WTC11 (cell line): Measurements from ENCODE around the gene OR1A2. TPM values are rescaled to one million over a fixed set of nuclear protein-coding genes. Genes with fewer than 3 reads are reported as not detected.

Experiments
- ATAC-seq: fragments of 200-7000 bp; cut with Tn5 transposase; 2 replicates; pipeline ENCODE4 v1.10.0; 2021; ENCODE audit warnings: mild to moderate bottlenecking, moderate library complexity
- CTCF ChIA-PET: fragments of 300-600 bp; sonication (Branson Sonifier 250); formaldehyde crosslinking; loops from one replicate; lab custom pipeline; 2021; ENCODE audit warnings: antibody characterized with exemption; lab: Charles Lee
- POLR2A ChIA-PET: fragments of 350-600 bp; sonication (Branson Sonifier 250); formaldehyde crosslinking; loops from one replicate; lab custom pipeline; 2021; ENCODE audit warnings: antibody characterized with exemption; lab: Charles Lee
- DNase-seq: peaks from one replicate; pipeline ENCODE4 v3.0.0; 2021; ENCODE audit warnings: low spot score
- H3K27ac Mint-ChIP-seq: 2 replicates; pipeline ENCODE4 v1.8.0; 2021; ENCODE audit warnings: mixed read lengths
- H3K27me3 Mint-ChIP-seq: 2 replicates; pipeline ENCODE4 v1.8.0; 2021; ENCODE audit warnings: low read depth, mild to moderate bottlenecking, moderate library complexity, mixed read lengths
- H3K36me3 Mint-ChIP-seq: 2 replicates; pipeline ENCODE4 v1.8.0; 2021; ENCODE audit warnings: mixed read lengths
- H3K4me1 Mint-ChIP-seq: 2 replicates; pipeline ENCODE4 v1.8.0; 2022; ENCODE audit warnings: mixed read lengths
- H3K4me3 Mint-ChIP-seq: 2 replicates; pipeline ENCODE4 v1.8.0; 2021; ENCODE audit warnings: mild to moderate bottlenecking, moderate library complexity, mixed read lengths
- H3K9me3 Mint-ChIP-seq: 2 replicates; pipeline ENCODE4 v1.8.0; 2021; ENCODE audit warnings: mixed read lengths
- ATF1 ChIP-seq: sonication (generic); formaldehyde crosslinking; IDR thresholded peaks from 2 replicates; pipeline ENCODE4 v1.8.1; 2023; ENCODE audit warnings: mild to moderate bottlenecking, moderate library complexity, missing genetic modification reagents
- GABPB1 ChIP-seq: sonication (generic); formaldehyde crosslinking; IDR thresholded peaks from 2 replicates; pipeline ENCODE4 v1.8.1; 2023; ENCODE audit warnings: mild to moderate bottlenecking, missing genetic modification reagents
- GTF2I ChIP-seq: fragments of 250-450 bp; sonication (Bioruptor Pico); conservative IDR thresholded peaks from 2 replicates; pipeline ENCODE4 v1.4.0; 2021; ENCODE audit warnings: mild to moderate bottlenecking
- JAZF1 ChIP-seq: fragments of 250-450 bp; sonication (Bioruptor Pico); IDR thresholded peaks from 2 replicates; pipeline ENCODE4 v1.9.0; 2021; ENCODE audit warnings: moderate library complexity, mild to moderate bottlenecking, inconsistent platforms
- OVOL2 ChIP-seq: fragments of 250-450 bp; sonication (Bioruptor Pico); IDR thresholded peaks from 2 replicates; pipeline ENCODE4 v1.9.0; 2021; ENCODE audit warnings: mild to moderate bottlenecking, borderline replicate concordance
- SMAD3 ChIP-seq: sonication (generic); formaldehyde crosslinking; IDR thresholded peaks from 2 replicates; pipeline ENCODE4 v1.8.0; 2022; ENCODE audit warnings: missing genetic modification reagents, mild to moderate bottlenecking, borderline replicate concordance
- SOX15 ChIP-seq: fragments of 250-450 bp; sonication (Bioruptor Pico); IDR thresholded peaks from 2 replicates; pipeline ENCODE4 v1.9.0; 2021; ENCODE audit warnings: mild to moderate bottlenecking
- SP1 ChIP-seq: sonication (generic); formaldehyde crosslinking; conservative IDR thresholded peaks from 2 replicates; pipeline ENCODE4 v1.8.1; 2022; ENCODE audit warnings: missing genetic modification reagents
- ZNF121 ChIP-seq: sonication (generic); formaldehyde crosslinking; IDR thresholded peaks from 2 replicates; pipeline ENCODE4 v1.8.0; 2023; ENCODE audit warnings: missing genetic modification reagents
- ZNF263 ChIP-seq: sonication (generic); formaldehyde crosslinking; IDR thresholded peaks from 2 replicates; pipeline ENCODE4 v1.8.1; 2022; ENCODE audit warnings: low read depth, mild to moderate bottlenecking, moderate library complexity, missing genetic modification reagents
- ZNF317 ChIP-seq: sonication (generic); formaldehyde crosslinking; IDR thresholded peaks from 2 replicates; pipeline ENCODE4 v1.8.1; 2023; ENCODE audit warnings: low read depth, mild to moderate bottlenecking, moderate library complexity, missing genetic modification reagents, borderline replicate concordance
- ZNF416 ChIP-seq: fragments of 250-450 bp; sonication (Bioruptor Pico); IDR thresholded peaks from 2 replicates; pipeline ENCODE4 v1.9.0; 2021; ENCODE audit warnings: mild to moderate bottlenecking, inconsistent platforms
- ZNF671 ChIP-seq: fragments of 250-450 bp; sonication (Bioruptor Pico); IDR thresholded peaks from 2 replicates; pipeline ENCODE4 v1.8.0; 2021; ENCODE audit warnings: mild to moderate bottlenecking
- total RNA-seq: library from RNA; stranded (reverse); gene quantifications from 3 replicates; pipeline ENCODE4 v1.2.3, GENCODE V29; 2021
- TF ChIP-seq, protein P1 (sequence below): sonication (generic); formaldehyde crosslinking; conservative IDR thresholded peaks from 2 replicates; pipeline ENCODE4 v1.8.1; 2023; ENCODE audit warnings: mild to moderate bottlenecking, low read depth, missing genetic modification reagents, moderate library complexity
- TF ChIP-seq, protein P2 (sequence below): fragments of 250-450 bp; sonication (Bioruptor Pico); IDR thresholded peaks from 2 replicates; pipeline ENCODE4 v1.9.0; 2021; ENCODE audit warnings: mild to moderate bottlenecking
- TF ChIP-seq, protein P3 (sequence below): sonication (generic); formaldehyde crosslinking; IDR thresholded peaks from 2 replicates; pipeline ENCODE4 v1.8.1; 2022; ENCODE audit warnings: missing genetic modification reagents, borderline replicate concordance
- TF ChIP-seq, protein P4 (sequence below): fragments of 250-450 bp; sonication (Bioruptor Pico); IDR thresholded peaks from 2 replicates; pipeline ENCODE4 v1.8.0; 2021; ENCODE audit warnings: mild to moderate bottlenecking
- TF ChIP-seq, protein P5 (sequence below): sonication (generic); formaldehyde crosslinking; IDR thresholded peaks from 2 replicates; pipeline ENCODE4 v1.8.0; 2022; ENCODE audit warnings: mild to moderate bottlenecking, missing genetic modification reagents
- TF ChIP-seq, protein P6 (sequence below): sonication (generic); formaldehyde crosslinking; IDR thresholded peaks from 2 replicates; pipeline ENCODE4 v1.8.1; 2023; ENCODE audit warnings: mild to moderate bottlenecking, missing genetic modification reagents, moderate library complexity
- TF ChIP-seq, protein P7 (sequence below): fragments of 250-450 bp; sonication (Bioruptor Pico); IDR thresholded peaks from 2 replicates; pipeline ENCODE4 v1.9.0; 2021; ENCODE audit warnings: mild to moderate bottlenecking, borderline replicate concordance
- TF ChIP-seq, protein P8 (sequence below): fragments of 200-600 bp; IDR thresholded peaks from 2 replicates; pipeline ENCODE4 v1.8.0; 2022; ENCODE audit warnings: antibody characterized with exemption

Gene OR1A2
- total RNA-seq, 1 experiment from 2014 or later, result not detected

DNA sequence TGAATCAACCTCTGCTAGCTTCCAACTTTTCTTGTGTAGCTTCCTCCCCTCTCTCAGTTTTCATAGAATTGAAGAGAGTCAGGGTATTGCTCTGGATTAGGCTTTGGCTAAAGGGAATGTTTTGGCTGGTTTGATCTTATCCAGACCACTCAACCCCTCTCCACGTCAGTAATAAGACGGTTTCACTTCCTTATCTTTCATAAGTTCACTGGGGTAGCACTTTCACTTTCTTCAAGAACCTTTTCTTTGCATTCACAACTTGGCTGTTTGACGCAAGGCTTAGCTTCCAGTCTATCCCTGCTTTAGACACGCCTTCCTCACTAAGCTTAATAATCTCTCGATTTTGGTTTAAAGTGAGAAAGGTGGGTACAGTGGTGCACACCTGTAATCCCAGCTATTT lies 29.7 kb upstream of the OR1A2 start:
- POLR2A ChIA-PET, result no interaction called here
- Mint-ChIP-seq H3K4me3 (no peak overlapping the region), H3K27me3 (no peaks in the 10 kb centered on the region; the same call in 1 of the 2 replicates), H3K9me3 (peaks cover 25% of the 10 kb centered on the region), H3K36me3 (peaks cover 25% of the 10 kb centered on the region), H3K4me1 (peaks cover 9% of the 10 kb centered on the region), H3K27ac (no peak overlapping the region)
- ATAC-seq (no peak), DNase-seq (no peak)
- TF ChIP-seq OVOL2 (CRISPR knock-in tag) (no peak), ATF1 (CRISPR knock-in tag) (no peak), SOX15 (CRISPR knock-in tag) (no peak), SMAD3 (CRISPR knock-in tag) (no peak), ZNF263 (CRISPR knock-in tag) (no peak), ZNF121 (CRISPR knock-in tag) (no peak), GTF2I (no peak), JAZF1 (CRISPR knock-in tag) (no peak)
- TF ChIP-seq, protein P1, sequence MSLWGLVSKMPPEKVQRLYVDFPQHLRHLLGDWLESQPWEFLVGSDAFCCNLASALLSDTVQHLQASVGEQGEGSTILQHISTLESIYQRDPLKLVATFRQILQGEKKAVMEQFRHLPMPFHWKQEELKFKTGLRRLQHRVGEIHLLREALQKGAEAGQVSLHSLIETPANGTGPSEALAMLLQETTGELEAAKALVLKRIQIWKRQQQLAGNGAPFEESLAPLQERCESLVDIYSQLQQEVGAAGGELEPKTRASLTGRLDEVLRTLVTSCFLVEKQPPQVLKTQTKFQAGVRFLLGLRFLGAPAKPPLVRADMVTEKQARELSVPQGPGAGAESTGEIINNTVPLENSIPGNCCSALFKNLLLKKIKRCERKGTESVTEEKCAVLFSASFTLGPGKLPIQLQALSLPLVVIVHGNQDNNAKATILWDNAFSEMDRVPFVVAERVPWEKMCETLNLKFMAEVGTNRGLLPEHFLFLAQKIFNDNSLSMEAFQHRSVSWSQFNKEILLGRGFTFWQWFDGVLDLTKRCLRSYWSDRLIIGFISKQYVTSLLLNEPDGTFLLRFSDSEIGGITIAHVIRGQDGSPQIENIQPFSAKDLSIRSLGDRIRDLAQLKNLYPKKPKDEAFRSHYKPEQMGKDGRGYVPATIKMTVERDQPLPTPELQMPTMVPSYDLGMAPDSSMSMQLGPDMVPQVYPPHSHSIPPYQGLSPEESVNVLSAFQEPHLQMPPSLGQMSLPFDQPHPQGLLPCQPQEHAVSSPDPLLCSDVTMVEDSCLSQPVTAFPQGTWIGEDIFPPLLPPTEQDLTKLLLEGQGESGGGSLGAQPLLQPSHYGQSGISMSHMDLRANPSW, result no peak
- TF ChIP-seq, protein P2, sequence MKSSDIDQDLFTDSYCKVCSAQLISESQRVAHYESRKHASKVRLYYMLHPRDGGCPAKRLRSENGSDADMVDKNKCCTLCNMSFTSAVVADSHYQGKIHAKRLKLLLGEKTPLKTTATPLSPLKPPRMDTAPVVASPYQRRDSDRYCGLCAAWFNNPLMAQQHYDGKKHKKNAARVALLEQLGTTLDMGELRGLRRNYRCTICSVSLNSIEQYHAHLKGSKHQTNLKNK (CRISPR knock-in tag), result no peak
- TF ChIP-seq, protein P3, sequence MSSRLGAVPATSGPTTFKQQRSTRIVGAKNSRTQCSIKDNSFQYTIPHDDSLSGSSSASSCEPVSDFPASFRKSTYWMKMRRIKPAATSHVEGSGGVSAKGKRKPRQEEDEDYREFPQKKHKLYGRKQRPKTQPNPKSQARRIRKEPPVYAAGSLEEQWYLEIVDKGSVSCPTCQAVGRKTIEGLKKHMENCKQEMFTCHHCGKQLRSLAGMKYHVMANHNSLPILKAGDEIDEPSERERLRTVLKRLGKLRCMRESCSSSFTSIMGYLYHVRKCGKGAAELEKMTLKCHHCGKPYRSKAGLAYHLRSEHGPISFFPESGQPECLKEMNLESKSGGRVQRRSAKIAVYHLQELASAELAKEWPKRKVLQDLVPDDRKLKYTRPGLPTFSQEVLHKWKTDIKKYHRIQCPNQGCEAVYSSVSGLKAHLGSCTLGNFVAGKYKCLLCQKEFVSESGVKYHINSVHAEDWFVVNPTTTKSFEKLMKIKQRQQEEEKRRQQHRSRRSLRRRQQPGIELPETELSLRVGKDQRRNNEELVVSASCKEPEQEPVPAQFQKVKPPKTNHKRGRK (CRISPR knock-in tag), result no peak
- CTCF ChIA-PET, result no interaction called here

DNA sequence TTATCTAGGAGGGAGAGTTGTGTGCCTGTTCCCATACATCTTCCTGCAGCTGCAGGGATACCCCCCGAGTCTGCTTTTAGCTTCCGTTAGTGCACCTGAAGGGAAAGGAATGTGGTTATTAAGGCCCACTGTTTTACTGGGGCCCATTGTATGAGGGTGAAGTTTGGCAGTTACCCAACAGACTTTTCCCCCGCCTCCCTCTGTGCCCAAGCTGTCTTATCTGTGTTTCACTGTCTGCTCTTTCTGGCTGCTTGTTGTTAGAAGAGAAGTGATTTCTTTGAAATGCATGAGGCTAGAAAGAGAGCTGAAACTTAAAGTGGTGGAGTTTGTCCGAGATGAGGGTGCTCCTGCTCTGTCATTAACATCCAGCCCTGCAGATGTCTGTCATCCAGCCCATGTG lies 7.4 kb upstream of the OR1A2 start:
- H3K9me3 Mint-ChIP-seq, result peaks cover 5% of the 10 kb centered on the region
- H3K36me3 Mint-ChIP-seq, result no peaks in the 10 kb centered on the region
- no peaks in the 10 kb centered on the region for H3K4me1 Mint-ChIP-seq
- no peak overlapping the region for H3K4me3 Mint-ChIP-seq
- H3K27ac Mint-ChIP-seq, result no peak overlapping the region
- no peak for ATAC-seq
- ChIA-PET CTCF (no interaction called here), POLR2A (no interaction called here)
- no peak for DNase-seq
- H3K27me3 Mint-ChIP-seq, result peaks cover 3% of the 10 kb centered on the region; the same call in 1 of the 2 replicates
- TF ChIP-seq ZNF121 (CRISPR knock-in tag), result no peak
- TF ChIP-seq ZNF671 (CRISPR knock-in tag), result no peak
- no peak for TF ChIP-seq SMAD3 (CRISPR knock-in tag)
- TF ChIP-seq, protein P4, sequence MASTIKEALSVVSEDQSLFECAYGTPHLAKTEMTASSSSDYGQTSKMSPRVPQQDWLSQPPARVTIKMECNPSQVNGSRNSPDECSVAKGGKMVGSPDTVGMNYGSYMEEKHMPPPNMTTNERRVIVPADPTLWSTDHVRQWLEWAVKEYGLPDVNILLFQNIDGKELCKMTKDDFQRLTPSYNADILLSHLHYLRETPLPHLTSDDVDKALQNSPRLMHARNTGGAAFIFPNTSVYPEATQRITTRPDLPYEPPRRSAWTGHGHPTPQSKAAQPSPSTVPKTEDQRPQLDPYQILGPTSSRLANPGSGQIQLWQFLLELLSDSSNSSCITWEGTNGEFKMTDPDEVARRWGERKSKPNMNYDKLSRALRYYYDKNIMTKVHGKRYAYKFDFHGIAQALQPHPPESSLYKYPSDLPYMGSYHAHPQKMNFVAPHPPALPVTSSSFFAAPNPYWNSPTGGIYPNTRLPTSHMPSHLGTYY (CRISPR knock-in tag), result no peak
- TF ChIP-seq, protein P5, sequence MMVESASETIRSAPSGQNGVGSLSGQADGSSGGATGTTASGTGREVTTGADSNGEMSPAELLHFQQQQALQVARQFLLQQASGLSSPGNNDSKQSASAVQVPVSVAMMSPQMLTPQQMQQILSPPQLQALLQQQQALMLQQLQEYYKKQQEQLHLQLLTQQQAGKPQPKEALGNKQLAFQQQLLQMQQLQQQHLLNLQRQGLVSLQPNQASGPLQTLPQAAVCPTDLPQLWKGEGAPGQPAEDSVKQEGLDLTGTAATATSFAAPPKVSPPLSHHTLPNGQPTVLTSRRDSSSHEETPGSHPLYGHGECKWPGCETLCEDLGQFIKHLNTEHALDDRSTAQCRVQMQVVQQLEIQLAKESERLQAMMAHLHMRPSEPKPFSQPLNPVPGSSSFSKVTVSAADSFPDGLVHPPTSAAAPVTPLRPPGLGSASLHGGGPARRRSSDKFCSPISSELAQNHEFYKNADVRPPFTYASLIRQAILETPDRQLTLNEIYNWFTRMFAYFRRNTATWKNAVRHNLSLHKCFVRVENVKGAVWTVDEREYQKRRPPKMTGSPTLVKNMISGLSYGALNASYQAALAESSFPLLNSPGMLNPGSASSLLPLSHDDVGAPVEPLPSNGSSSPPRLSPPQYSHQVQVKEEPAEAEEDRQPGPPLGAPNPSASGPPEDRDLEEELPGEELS, result no peak
- no peak for TF ChIP-seq ZNF317 (CRISPR knock-in tag)
- TF ChIP-seq, protein P6, sequence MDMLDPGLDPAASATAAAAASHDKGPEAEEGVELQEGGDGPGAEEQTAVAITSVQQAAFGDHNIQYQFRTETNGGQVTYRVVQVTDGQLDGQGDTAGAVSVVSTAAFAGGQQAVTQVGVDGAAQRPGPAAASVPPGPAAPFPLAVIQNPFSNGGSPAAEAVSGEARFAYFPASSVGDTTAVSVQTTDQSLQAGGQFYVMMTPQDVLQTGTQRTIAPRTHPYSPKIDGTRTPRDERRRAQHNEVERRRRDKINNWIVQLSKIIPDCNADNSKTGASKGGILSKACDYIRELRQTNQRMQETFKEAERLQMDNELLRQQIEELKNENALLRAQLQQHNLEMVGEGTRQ, result no peak
- TF ChIP-seq ZNF416 (CRISPR knock-in tag), result no peak
- TF ChIP-seq, protein P7, sequence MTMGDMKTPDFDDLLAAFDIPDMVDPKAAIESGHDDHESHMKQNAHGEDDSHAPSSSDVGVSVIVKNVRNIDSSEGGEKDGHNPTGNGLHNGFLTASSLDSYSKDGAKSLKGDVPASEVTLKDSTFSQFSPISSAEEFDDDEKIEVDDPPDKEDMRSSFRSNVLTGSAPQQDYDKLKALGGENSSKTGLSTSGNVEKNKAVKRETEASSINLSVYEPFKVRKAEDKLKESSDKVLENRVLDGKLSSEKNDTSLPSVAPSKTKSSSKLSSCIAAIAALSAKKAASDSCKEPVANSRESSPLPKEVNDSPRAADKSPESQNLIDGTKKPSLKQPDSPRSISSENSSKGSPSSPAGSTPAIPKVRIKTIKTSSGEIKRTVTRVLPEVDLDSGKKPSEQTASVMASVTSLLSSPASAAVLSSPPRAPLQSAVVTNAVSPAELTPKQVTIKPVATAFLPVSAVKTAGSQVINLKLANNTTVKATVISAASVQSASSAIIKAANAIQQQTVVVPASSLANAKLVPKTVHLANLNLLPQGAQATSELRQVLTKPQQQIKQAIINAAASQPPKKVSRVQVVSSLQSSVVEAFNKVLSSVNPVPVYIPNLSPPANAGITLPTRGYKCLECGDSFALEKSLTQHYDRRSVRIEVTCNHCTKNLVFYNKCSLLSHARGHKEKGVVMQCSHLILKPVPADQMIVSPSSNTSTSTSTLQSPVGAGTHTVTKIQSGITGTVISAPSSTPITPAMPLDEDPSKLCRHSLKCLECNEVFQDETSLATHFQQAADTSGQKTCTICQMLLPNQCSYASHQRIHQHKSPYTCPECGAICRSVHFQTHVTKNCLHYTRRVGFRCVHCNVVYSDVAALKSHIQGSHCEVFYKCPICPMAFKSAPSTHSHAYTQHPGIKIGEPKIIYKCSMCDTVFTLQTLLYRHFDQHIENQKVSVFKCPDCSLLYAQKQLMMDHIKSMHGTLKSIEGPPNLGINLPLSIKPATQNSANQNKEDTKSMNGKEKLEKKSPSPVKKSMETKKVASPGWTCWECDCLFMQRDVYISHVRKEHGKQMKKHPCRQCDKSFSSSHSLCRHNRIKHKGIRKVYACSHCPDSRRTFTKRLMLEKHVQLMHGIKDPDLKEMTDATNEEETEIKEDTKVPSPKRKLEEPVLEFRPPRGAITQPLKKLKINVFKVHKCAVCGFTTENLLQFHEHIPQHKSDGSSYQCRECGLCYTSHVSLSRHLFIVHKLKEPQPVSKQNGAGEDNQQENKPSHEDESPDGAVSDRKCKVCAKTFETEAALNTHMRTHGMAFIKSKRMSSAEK (CRISPR knock-in tag), result no peak
- TF ChIP-seq, protein P8, sequence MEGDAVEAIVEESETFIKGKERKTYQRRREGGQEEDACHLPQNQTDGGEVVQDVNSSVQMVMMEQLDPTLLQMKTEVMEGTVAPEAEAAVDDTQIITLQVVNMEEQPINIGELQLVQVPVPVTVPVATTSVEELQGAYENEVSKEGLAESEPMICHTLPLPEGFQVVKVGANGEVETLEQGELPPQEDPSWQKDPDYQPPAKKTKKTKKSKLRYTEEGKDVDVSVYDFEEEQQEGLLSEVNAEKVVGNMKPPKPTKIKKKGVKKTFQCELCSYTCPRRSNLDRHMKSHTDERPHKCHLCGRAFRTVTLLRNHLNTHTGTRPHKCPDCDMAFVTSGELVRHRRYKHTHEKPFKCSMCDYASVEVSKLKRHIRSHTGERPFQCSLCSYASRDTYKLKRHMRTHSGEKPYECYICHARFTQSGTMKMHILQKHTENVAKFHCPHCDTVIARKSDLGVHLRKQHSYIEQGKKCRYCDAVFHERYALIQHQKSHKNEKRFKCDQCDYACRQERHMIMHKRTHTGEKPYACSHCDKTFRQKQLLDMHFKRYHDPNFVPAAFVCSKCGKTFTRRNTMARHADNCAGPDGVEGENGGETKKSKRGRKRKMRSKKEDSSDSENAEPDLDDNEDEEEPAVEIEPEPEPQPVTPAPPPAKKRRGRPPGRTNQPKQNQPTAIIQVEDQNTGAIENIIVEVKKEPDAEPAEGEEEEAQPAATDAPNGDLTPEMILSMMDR, result no peak
- no peak for TF ChIP-seq SP1 (CRISPR knock-in tag)
- no peak for TF ChIP-seq JAZF1 (CRISPR knock-in tag)
- TF ChIP-seq GABPB1 (CRISPR knock-in tag), result no peak
